T-helper 2 cell treated with Interferon-gamma antibody and Interleukin-4, amounts not matched to agents 100 ng/mL and 5 ng/mL, for 36 hours (primary cell): Measurements from ENCODE around the gene OIT3. TPM values are rescaled to one million over a fixed set of nuclear protein-coding genes. Genes with fewer than 3 reads are reported as not detected.
"Not testable (repeated sequence)": the region's sequence is repeated elsewhere in the genome, so short reads cannot be mapped to it uniquely, and the experiment has no call there.

Source experiments
- intact Hi-C: fragments of 100-400 bp; cut with micrococcal nuclease; formaldehyde crosslinking; loops from one replicate; pipeline ENCODE4 v1.15.1; 2023
- total RNA-seq: library from RNA; stranded (reverse); gene quantifications from 2 replicates; pipeline ENCODE4 v1.2.3, GENCODE V29; 2022

Gene OIT3
- total RNA-seq, 1 donor from 2014 or later = not detected

DNA sequence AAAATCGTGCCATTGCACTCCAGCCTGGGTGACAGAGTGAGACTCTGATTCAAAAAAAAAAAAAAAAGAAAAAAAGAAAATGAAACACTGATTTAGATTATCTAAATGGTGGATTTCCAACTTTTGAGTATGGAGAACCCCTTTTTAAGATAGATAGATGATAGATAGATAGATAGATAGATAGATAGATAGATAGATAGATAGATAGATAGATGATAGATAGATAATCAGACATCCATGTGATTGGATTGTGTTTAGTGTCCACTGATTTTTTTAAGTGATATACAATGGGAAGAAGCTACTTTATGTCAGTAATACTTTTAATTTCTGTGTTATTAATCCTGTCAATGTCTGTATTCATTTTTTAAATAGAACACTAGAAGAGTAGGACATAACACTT, 6.0 kb downstream of the OIT3 start:
- intact Hi-C loops = no loop called here

DNA sequence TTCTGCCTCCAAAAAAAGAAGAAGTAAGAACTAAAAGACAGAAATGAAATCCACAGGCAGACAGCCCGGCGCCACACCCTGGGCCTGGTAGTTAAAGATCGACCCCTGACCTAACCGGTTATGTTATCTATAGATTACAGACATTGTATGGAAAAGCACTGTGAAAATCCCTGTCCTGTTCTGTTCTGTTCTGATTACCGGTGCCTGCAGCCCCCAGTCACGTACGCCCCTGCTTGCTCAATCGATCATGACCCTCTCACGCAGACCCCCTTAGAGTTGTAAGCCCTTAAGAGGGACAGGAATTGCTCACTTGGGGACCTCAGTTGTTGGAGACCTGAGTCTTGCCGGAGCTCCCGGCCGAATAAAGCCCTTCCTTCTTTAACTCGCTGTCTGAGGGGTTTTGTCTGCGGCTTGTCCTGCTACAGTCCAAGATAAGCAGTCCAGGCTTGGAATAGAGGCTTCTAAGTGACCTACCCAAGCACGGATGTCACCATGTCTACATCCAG, 10.5 kb downstream of the OIT3 start:
- intact Hi-C loops = not testable (repeated sequence)

DNA sequence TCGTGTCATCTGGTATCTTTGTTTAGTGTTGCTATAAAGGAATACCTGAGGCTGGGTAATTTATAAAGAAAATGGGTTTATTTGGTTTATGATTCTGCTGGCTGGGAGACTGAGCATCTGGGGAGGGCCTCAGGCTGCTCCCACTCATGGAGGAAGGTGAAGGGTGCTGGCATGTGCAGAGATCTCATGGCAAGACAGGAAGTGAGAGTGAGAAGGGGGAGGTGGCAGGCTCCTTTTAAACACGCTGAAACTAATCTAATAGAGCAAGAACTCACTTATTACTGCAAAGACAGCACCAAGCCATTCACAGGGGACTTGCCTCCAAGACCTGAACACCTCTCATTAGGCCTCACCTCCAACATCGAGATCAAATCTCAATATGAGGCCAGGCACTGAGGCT, 11.3 kb downstream of the OIT3 start:
- intact Hi-C loops = no loop called here

DNA sequence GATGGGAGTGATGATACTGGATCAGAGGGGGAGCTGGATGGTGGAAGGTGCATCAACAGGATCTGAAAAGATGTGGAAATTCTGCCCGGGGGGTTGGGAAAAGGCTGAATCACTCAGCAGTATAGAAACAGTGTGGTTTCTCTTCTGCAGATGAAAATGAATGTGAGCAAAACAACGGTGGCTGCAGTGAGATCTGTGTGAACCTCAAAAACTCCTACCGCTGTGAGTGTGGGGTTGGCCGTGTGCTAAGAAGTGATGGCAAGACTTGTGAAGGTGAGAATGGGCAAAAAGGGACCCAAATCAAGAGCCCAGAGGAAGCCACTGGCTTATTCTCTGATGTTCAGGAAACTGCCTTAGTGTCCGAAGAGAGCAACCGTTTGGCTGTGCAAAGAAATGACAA, 12.9 kb downstream of the OIT3 start:
- intact Hi-C loops = no loop called here

DNA sequence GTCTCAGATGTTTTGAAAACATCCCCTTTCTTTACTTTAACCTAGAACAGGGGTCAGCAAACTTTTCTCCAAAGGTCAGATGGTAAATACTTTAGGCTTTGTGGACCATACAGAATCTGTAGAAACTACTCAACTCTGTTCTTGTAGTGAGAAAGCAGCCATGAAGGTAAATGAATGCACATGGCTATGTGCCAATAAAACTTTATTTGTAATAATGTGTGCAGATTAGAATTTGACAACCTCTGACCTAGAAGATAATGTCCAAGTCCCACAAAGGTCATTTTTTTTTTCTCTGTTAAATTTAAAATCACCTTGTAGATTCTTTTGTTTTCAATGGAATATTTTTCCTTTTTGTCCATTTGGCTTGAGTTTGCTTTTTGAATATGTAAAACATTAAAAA, 17.2 kb downstream of the OIT3 start:
- intact Hi-C loops = no loop called here

DNA sequence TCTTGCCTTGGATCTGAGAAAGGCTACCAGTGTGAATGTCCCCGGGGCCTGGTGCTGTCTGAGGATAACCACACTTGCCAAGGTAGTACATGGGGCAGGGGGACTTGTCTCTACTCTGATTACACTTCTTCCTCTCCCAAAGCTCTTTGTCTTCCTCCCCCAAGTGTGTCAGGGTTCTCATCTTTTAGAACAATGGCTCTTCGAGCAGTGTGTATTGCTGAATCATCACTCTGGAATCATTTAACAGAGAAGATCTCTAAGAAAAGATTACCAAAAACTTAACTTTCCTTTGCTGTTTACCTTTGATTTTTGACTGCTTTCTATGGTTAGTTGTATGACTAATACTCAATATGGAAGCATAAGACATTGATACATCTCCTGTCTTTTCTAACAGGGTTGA, 18.2 kb downstream of the OIT3 start:
- intact Hi-C loops = no loop called here

DNA sequence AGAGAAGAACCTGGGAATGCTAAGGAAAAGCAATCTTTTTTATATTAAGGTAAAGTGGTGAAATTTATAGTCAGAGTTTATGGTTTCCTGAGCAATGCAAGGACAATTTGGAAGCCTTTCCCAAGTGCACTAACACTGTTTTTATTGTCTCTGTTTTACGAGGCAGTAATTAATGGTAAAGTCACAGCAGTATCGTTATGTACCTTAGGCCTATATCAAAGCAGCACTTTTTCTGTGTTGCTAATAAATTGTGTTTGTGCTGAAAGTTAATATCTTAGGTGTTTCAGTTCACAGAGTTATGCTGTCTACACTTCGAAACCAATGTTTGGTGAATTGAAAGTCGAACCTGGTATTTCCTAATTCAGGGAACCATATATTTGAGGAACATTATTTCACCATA, 19.2 kb downstream of the OIT3 start:
- intact Hi-C loops = no loop called here

DNA sequence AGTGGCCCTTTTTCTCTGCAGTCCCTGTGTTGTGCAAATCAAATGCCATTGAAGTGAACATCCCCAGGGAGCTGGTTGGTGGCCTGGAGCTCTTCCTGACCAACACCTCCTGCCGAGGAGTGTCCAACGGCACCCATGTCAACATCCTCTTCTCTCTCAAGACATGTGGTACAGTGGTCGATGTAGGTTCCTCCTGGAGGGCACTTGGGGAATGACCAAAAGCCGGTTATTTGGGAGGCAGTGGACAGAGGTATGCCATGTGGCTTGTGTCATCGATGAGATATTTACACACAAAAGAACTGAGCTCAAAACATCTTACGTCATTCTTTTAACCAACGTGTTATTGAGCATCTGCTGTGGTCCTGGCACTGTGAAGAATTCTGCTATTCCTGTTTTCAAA, 19.7 kb downstream of the OIT3 start:
- intact Hi-C loops = no loop called here

DNA sequence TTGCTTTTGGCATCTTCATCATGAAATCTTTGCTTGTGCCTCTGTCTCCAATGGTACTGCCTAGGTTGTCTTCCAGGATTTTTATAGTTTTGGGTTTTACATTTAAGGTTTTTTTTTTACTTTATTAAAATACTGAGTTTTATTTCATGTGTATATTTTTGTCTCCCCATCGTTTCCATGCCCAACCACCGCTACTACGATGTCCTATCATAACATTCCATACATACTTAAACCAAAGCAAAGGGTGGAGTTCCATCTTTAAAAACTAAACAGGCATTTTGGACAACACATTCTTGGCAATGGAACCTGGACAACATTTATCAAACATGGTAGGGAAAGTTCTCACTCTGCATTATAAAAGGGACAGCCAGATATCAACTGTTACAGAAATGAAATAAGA, 23.7 kb downstream of the OIT3 start:
- intact Hi-C loops = not testable (repeated sequence)

DNA sequence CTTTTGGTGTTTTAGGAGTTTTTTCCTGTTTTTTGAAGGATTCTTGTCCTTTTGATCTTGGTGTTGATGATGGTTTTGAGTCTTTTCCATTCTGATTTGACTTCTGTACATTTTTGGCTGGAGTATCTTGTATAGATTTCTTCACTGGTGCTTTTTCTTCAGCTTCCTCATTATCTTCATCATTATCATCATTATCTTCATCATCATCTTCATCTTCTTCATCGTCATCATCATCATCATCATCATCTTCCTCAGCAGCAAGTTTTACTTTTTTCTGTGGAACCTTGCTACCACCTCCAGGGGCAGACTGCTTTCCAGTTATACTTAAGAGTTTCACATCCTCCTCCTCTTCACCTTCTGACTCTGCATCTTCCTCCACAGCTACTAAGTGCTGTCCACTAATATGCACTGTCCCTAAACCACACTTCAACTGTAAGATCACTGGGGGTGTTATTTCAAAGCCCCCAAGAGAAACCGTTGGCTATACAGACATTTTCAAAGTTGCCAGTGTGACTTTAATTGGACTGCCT, 24.3 kb downstream of the OIT3 start:
- intact Hi-C loops = not testable (repeated sequence)

DNA sequence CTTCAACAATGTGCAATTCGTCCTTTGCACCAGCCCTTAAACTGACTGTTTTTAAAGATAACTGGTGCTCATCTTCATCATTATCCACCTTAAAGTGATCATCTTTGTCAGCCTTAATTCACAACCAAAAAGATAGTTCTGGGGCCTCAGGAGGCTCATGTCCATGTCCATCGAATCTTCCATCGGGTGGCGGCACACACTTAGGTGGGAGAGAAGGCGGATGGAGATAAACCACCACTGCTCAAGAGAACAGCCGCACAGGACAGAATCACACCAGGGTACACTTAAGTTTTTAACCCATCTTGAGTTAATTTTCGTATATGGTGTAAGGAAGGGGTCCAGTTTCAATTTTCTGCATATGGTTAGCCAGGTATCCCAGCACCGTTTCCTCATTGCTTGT, 24.8 kb downstream of the OIT3 start:
- intact Hi-C loops = no loop called here

DNA sequence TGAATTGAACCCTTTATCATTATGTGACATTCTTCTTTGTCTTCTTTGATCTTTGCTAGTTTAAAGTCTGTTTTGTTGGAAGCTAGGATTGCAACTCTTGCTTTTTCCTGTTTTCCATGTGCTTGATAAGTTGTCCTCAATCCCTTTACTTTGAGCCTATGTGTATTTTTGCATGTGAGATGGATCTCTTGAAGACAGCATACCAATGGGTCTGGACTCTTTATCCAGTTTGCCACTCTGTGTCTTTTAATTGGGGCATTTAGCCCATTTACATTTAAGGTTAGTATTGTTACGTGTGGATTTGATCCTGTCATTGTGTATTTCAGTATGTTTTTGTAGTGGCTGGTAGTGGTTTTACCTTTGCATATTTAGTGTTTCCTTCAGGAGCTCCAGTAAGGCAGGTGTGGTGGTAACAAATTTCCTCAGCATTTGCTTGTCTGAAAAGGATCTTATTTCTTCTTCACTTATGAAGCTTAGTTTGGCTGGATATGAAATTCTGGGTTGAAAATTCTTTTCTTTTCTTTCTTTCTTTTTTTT, 27.7 kb downstream of the OIT3 start:
- intact Hi-C loops = not testable (repeated sequence)

DNA sequence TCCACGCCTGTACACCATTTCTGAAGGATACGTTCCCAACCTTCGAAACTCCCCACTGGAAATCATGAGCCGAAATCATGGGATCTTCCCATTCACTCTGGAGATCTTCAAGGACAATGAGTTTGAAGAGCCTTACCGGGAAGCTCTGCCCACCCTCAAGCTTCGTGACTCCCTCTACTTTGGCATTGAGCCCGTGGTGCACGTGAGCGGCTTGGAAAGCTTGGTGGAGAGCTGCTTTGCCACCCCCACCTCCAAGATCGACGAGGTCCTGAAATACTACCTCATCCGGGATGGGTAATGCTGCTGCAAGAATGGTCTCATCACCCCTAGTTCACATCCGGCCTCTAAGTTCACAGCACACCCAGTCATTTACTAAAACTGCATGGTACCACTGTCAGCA, 30.8 kb downstream of the OIT3 start:
- intact Hi-C loops = no loop called here

DNA sequence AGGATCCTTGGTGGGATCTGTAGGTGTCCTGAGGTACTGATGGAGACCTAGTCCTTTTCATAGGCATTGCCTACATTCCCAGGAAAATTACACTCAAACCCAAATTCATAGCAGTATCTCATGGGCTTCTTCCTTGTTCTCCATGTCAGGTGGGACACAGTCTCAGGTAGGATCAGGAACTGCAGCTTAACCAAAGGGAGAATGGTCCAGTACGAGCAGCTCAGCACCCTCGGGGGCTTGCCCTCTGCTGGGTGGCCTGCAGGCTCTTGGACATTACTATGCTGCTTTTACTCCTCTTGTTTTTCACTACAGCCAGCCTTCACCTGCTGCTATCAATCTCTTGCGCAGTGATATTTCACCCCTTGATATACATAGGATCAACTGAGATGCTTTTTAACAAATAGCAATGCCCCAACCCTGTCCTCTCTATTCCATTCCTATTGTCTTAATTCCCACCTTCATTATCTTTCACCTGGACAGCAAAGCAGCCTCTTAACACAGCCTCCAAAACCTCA, 32.5 kb downstream of the OIT3 start:
- intact Hi-C loops = no loop called here

DNA sequence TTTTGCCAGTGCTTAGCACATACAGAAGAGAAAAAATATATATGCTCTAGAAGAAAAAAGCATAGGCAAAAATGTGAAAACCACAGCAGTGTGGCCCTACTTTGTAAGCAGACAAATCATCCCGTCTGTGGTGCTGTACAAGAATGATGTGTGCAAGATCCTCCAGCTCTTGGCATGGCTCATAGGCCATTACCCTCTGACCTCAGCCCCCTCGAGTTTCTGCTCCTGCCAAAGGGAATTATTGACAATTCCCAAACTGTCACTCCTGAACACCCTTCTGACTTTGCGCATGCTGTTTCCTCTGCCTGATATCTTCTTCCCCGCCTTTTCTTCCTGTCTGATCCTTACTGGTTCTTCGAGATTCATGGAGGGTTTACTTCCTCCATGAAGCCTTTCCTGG, 33.9 kb downstream of the OIT3 start:
- intact Hi-C loops = no loop called here

DNA sequence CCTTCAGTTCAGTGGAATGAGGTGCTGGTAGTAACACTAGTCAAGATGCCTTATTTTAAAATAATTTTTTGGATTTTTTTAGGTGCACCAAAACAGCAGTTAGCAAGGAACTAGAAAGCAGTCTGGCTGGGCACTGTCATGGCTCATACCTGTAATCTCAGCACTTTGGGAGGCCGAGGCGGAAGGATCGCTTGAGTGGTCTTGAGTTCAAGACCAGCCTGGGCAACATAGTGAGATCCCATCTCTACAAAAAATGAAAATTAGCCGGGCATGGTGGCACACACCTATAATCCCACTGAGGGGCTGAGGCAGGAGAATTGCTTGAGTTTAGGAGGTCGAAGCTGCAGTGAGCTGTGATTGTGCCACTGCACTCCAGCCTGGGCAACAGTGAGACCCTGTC, 35.3 kb downstream of the OIT3 start:
- intact Hi-C loops = no loop called here

DNA sequence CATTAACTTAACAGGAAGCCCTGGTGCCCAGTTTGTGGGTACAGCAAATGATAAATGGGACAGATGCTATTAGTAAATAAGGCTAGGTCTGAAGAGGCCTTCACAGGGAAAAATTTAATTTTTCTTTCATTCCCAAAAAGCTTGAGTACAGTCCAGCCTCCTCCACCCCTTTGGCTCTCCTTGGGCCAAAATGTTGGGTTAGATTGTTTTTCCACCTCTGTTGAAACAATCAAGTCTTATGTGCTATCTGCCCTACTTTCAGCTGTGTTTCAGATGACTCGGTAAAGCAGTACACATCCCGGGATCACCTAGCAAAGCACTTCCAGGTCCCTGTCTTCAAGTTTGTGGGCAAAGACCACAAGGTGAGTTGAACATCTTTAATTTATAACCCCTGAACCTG, 36.7 kb downstream of the OIT3 start:
- intact Hi-C loops = no loop called here

DNA sequence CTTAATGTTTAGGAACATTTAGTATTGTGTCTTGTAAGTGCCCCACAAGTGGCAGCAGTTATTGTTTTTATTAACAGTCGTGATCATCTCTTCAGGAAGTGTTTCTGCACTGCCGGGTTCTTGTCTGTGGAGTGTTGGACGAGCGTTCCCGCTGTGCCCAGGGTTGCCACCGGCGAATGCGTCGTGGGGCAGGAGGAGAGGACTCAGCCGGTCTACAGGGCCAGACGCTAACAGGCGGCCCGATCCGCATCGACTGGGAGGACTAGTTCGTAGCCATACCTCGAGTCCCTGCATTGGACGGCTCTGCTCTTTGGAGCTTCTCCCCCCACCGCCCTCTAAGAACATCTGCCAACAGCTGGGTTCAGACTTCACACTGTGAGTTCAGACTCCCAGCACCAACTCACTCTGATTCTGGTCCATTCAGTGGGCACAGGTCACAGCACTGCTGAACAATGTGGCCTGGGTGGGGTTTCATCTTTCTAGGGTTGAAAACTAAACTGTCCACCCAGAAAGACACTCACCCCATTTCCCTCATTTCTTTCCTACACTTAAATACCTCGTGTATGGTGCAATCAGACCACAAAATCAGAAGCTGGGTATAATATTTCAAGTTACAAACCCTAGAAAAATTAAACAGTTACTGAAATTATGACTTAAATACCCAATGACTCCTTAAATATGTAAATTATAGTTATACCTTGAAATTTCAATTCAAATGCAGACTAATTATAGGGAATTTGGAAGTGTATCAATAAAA, 38.9 kb downstream of the OIT3 start:
- intact Hi-C loops = no loop called here

DNA sequence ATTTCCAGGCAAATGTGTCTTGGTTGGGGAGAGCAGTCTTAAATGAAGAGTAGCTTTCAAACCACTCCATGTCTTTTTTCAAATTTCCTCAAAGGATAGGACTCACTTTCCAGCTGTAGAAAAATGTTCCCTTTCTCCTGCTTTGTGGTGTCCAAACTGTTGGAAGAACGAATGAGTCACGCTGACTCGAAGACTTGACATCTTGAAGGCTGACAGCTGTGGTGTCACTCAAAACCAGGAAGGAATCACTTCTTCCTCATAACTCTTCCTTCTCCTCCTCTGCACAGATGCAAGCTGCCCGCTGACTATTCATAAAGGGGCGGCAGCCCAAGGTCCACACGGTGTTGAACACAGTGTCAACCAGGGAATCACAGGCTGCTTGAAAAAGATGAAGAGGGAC, 41.8 kb downstream of the OIT3 start:
- intact Hi-C loops = no loop called here

DNA sequence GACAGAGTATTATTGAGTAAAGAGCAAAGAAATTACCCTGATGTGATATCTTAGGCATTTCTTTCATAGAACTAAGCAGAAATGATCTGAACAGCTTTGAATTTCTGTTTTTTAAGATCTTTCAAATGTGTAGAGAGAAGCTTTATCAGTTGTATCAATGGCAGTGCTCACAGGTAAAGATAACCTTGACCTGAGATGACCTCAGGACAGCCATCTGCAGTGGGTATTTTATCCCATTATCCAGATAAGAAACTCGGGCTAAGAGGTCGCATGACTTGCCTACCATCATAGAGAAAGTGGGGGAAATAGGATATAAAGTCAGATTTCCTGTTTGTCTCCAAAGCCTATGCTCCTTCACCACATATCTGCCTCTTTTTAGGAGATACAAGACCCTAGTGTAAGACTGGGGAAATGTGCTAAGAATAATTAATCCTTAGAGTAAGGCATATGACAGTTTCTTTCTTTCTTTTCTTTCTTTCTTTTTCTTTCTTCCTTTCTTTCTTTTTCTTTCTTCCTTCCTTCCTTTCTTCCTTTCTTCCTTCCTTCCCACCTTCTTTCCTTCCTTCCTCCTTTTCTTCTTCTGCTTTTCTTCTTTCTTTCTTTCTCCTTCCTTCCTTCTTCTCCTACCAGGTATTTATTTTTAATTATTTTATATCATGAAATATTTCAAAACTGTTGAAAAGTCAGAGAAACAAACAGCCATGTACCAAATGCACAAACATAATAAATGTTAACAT, 50.1 kb downstream of the OIT3 start:
- intact Hi-C loops = no loop called here

DNA sequence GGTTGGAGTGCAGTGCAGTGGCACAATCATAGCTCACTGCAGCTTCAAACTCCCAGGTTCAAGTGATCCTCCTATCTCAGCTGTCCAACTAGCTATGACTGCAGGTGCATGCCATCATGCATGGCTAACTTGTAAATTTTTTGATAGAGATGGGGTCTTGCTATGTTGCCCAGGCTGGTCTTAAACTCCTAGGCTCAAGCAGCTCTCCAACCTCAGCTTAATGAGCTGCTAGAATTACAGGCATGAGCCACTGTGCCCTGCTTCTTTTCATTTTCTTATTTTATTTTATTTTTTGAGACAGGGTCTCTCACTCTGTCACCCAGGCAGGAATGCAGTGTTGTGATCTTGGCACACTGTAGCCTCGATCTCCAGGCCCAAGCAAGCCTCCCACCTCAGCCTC, 53.4 kb downstream of the OIT3 start:
- intact Hi-C loops = no loop called here

DNA sequence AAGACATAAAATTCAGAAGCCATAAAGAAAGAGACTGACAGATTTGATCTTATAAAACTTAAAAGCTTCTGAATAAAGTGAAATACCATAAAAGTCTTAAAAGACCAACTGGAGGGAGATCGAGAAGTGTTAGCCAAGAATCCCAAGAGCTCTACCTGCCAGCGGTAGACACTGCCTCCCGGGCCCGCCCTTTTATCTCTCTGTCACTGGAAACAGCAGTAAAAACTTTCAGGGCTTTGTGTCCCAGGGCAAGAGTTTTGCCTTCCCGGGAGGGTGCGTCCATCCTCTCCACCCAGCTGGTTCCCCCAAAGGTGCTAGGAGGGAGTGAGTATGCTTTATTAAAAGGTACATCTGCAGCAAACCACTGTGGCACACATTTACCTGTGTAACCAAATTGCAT, 55.2 kb downstream of the OIT3 start:
- intact Hi-C loops = no loop called here
